PC-3 (cell line): ENCODE results near the gene TMEM131. TPM values are rescaled to one million over a fixed set of nuclear protein-coding genes. Genes with fewer than 3 reads are reported as not detected.

Experiments used
- ATAC-seq: fragments of 200-7000 bp; cut with Tn5 transposase; 2 replicates; pipeline ENCODE4 v1.9.1; 2020; ENCODE audit warnings: mild to moderate bottlenecking, moderate library complexity
- BruUV-seq: library from RNA; stranded (reverse); fragments of 400-500 nt; replicated peaks from 2 replicates; lab custom pipeline; 2021; lab: Mats Ljungman, UMichigan
- CTCF ChIA-PET: fragments of 300-600 bp; sonication (Branson Sonifier 250); formaldehyde crosslinking; loops from one replicate; lab custom pipeline; 2022; ENCODE audit warnings: antibody characterized with exemption; lab: Charles Lee
- POLR2A ChIA-PET: fragments of 300-600 bp; sonication (Branson Sonifier 250); formaldehyde crosslinking; loops from one replicate; lab custom pipeline; 2022; ENCODE audit warnings: antibody characterized with exemption; ENCODE audit not compliant: unreplicated experiment; lab: Charles Lee
- DNase-seq: peaks from one replicate; pipeline ENCODE4 v3.0.0-alpha.2; 2015
- H2AFZ ChIP-seq: fragments of 300-600 bp; sonication (generic); 2 replicates; pipeline ENCODE4 v1.6.0; 2016; ENCODE audit warnings: antibody characterized with exemption, low read length
- H3F3A ChIP-seq: fragments of 300-600 bp; sonication (generic); one replicate; pipeline ENCODE4 v1.6.0; 2017; ENCODE audit warnings: antibody characterized with exemption, low read length, control low read depth, mild to moderate bottlenecking; ENCODE audit not compliant: unreplicated experiment
- H3K27ac ChIP-seq: fragments of 300-600 bp; sonication (generic); 2 replicates; pipeline ENCODE4 v1.5.1; 2016; ENCODE audit warnings: mild to moderate bottlenecking, low read length
- H3K27me3 ChIP-seq: fragments of 300-600 bp; sonication (generic); 2 replicates; pipeline ENCODE4 v1.6.1; 2016; ENCODE audit warnings: low read length, mixed read lengths
- H3K36me3 ChIP-seq: fragments of 300-600 bp; sonication (generic); 2 replicates; pipeline ENCODE4 v1.6.1; 2016; ENCODE audit warnings: low read depth, mixed run types, low read length, mixed read lengths
- H3K4me1 ChIP-seq: fragments of 300-600 bp; sonication (generic); 2 replicates; pipeline ENCODE4 v1.5.1; 2016; ENCODE audit warnings: low read length; ENCODE audit not compliant: insufficient read depth
- H3K4me2 ChIP-seq: fragments of 300-600 bp; sonication (generic); 2 replicates; pipeline ENCODE4 v1.6.0; 2016; ENCODE audit warnings: low read length
- H3K4me3 ChIP-seq: fragments of 300-600 bp; sonication (generic); 2 replicates; pipeline ENCODE4 v1.5.1; 2016; ENCODE audit warnings: mild to moderate bottlenecking, low read length, mixed read lengths
- H3K79me2 ChIP-seq: fragments of 300-600 bp; sonication (generic); 2 replicates; pipeline ENCODE4 v1.6.1; 2017; ENCODE audit warnings: low read length, mixed read lengths
- H3K9ac ChIP-seq: fragments of 300-600 bp; sonication (generic); 2 replicates; pipeline ENCODE4 v1.6.0; 2016; ENCODE audit warnings: mild to moderate bottlenecking, low read length
- H3K9me2 ChIP-seq: fragments of 300-600 bp; sonication (generic); replicated peaks from 2 replicates; pipeline ENCODE4 v1.6.1; 2016; ENCODE audit warnings: mixed run types, low read length, mixed read lengths
- H3K9me3 ChIP-seq: fragments of 300-600 bp; sonication (generic); 2 replicates; pipeline ENCODE4 v1.6.1; 2016; ENCODE audit warnings: low read length, mixed read lengths
- H4K20me1 ChIP-seq: fragments of 300-600 bp; sonication (generic); 2 replicates; pipeline ENCODE4 v1.6.1; 2016; ENCODE audit warnings: low read length, mixed read lengths
- CTCF ChIP-seq: fragments of 300-600 bp; sonication (generic); conservative IDR thresholded peaks from 2 replicates; pipeline ENCODE4 v1.5.1; 2017; ENCODE audit warnings: antibody characterized with exemption, low read depth, mild to moderate bottlenecking, low read length
- EZH2 ChIP-seq: fragments of 300-600 bp; sonication (generic); IDR thresholded peaks from one replicate; pipeline ENCODE4 v1.6.1; 2017; ENCODE audit warnings: antibody characterized with exemption, mild to moderate bottlenecking, low read length; ENCODE audit not compliant: unreplicated experiment
- EZH2phosphoT487 ChIP-seq: fragments of 300-600 bp; sonication (generic); IDR thresholded peaks from 2 replicates; pipeline ENCODE4 v1.6.1; 2018; ENCODE audit warnings: mild to moderate bottlenecking, antibody characterized with exemption, low read length, borderline replicate concordance
- intact Hi-C: fragments of 100-400 bp; cut with micrococcal nuclease; formaldehyde crosslinking; loops from 2 replicates; pipeline ENCODE4 v1.9.0; 2023
- total RNA-seq: library from RNA; depleted of rRNA; stranded (reverse); fragments of >200 nt; gene quantifications from 2 replicates; pipeline ENCODE4 v1.2.3, GENCODE V29; 2014

The TMEM131 gene
- total RNA-seq, 1 experiment from 2014 or later: 21.1 TPM

DNA sequence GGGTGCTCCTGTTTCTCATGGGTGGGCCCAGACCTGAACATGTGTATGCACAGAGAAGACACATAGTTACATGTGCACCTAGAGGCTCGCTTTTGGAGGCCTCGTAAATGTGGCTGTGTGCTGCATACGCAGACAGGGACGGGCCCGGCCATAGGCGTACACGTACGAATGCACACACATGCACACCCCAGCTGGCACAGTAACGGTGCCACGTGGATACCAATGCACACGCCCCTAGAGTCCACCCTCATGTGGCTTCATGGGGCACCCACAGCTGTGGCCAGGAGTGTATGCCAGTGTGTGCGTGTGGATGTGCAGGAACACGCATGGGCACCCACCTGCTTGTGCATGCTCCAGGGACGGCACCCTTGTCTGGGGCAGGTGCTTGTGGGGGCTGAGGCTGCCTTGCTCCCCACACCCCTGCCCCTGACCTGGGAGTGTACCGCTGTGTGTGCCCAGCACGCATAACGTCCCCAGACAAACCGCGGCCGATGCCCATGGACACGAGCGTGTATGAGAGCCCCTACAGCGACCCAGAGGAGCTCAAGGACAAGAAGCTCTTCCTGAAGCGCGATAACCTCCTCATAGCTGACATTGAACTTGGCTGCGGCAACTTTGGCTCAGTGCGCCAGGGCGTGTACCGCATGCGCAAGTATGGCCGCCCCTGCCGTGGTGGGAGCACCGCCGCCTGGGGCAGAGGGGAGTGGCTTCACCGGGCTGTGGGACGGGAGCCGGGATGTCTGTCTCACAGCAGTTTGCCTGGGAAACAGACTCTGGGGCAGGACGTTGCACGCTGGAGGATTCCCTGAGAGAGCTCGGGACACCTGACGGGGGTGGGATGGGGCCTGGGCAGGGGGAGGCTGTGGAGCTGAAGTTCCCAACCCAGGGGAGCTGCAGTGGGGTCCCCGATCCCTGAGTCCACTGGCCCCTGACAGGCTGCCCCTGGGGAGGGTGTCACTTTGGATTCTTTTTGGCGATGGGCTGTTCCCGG lies 261.4 kb downstream of the TMEM131 start:
- Histone ChIP-seq H3K4me1 (no peaks in the 10 kb centered on the region), H4K20me1 (no peaks in the 10 kb centered on the region), H3K36me3 (no peaks in the 10 kb centered on the region), H3K27ac (no peak overlapping the region), H3K9ac (no peak overlapping the region), H3F3A (no peaks in the 10 kb centered on the region), H3K4me2 (no peak overlapping the region), H3K79me2 (no peaks in the 10 kb centered on the region), H3K4me3 (no peak overlapping the region), H2AFZ (no peak overlapping the region), H3K9me2 (no peaks in the 10 kb centered on the region), H3K27me3 (no peaks in the 10 kb centered on the region), H3K9me3 (no peaks in the 10 kb centered on the region)
- ATAC-seq (no peak), DNase-seq (no peak)
- ChIA-PET POLR2A (no interaction called here), CTCF (no interaction called here)
- intact Hi-C loops: no loop called here
- BruUV-seq: no TSS peak
- TF ChIP-seq CTCF: no peak
- no peak for TF ChIP-seq EZH2

GRCh38 chr2:97733341-97734035 lies 262.3 kb downstream of the TMEM131 start:
- Histone ChIP-seq H3K9me3 (no peaks in the 10 kb centered on the region), H3K9ac (no peak overlapping the region), H3K4me1 (peaks cover 1% of the 10 kb centered on the region), H3K4me2 (no peak overlapping the region), H3K27ac (no peak overlapping the region), H3K4me3 (no peak overlapping the region), H3K9me2 (no peaks in the 10 kb centered on the region), H3F3A (no peaks in the 10 kb centered on the region), H3K79me2 (no peaks in the 10 kb centered on the region), H2AFZ (no peak overlapping the region), H3K27me3 (no peaks in the 10 kb centered on the region), H4K20me1 (no peaks in the 10 kb centered on the region), H3K36me3 (no peaks in the 10 kb centered on the region)
- ChIA-PET CTCF (no interaction called here), POLR2A (no interaction called here)
- no peak for ATAC-seq
- no peak for DNase-seq
- no TSS peak for BruUV-seq
- intact Hi-C loops: no loop called here
- TF ChIP-seq CTCF (no peak), EZH2phosphoT487 (no peak), EZH2 (no peak)
